GM12878 (cell line): ENCODE data around the gene AFAP1L2. TPM values are rescaled to one million over a fixed set of nuclear protein-coding genes. Genes with fewer than 3 reads are reported as not detected.

Experiments used
- ATAC-seq: fragments of 200-7000 bp; cut with Tn5 transposase; 3 replicates; pipeline ENCODE4 v1.9.1; 2020; ENCODE audit warnings: mild to moderate bottlenecking, moderate library complexity
- BruUV-seq: library from RNA; stranded (reverse); fragments of 400-500 nt; replicated peaks from 2 replicates; lab custom pipeline; 2021; lab: Mats Ljungman, UMichigan
- CTCF ChIA-PET: fragments of 300-600 bp; sonication (Branson Sonifier 250); formaldehyde crosslinking; extraction: SDS; loops from one replicate; lab custom pipeline; 2021; ENCODE audit warnings: inconsistent platforms; lab: Yijun Ruan, JAX
- POLR2A ChIA-PET: fragments of 350-600 bp; formaldehyde crosslinking; extraction: SDS; loops from one replicate; lab custom pipeline; 2021; ENCODE audit warnings: inconsistent platforms; lab: Charles Lee
- RAD21 ChIA-PET: fragments of 300-600 bp; sonication (Branson Sonifier 250); formaldehyde crosslinking; loops from one replicate; lab custom pipeline; 2023; ENCODE audit warnings: antibody characterized with exemption; ENCODE audit not compliant: unreplicated experiment; lab: Charles Lee
- SMC1A ChIA-PET: fragments of 300-600 bp; sonication (Branson Sonifier 250); formaldehyde crosslinking; loops from one replicate; lab custom pipeline; 2023; ENCODE audit not compliant: unreplicated experiment, uncharacterized antibody; lab: Charles Lee
- DNase-seq: peaks from one replicate; pipeline ENCODE4 v3.0.0-alpha.2; 2011; ENCODE audit warnings: low read depth, low spot score
- FAIRE-seq: peaks from 3 replicates; lab custom pipeline; 2011; peaks lifted over from hg19 to GRCh38; lab: Jason Lieb, UNC
- H2AFZ ChIP-seq: 2 replicates; pipeline ENCODE4 v1.6.0; 2011; ENCODE audit warnings: low read depth, low read length, control low read depth; ENCODE audit not compliant: control insufficient read depth
- H3K27ac ChIP-seq: 2 replicates; pipeline ENCODE4 v1.5.1; 2011; ENCODE audit warnings: control low read depth; ENCODE audit not compliant: control insufficient read depth, insufficient read depth
- H3K27me3 ChIP-seq, 2 experiments: replicated peaks in 1 of 2; 2 replicates each; pipeline versions ENCODE4 v1.6.0 to v1.6.1; 2011; ENCODE audit warnings: low read length in 1 of 2; ENCODE audit not compliant: control insufficient read depth in 2 of 2, insufficient read depth in 2 of 2
- H3K36me3 ChIP-seq, 2 experiments: 2 replicates each; pipeline ENCODE4 v1.5.1; 2011; ENCODE audit warnings: low read length in 1 of 2; ENCODE audit not compliant: control insufficient read depth in 2 of 2, insufficient read depth in 2 of 2
- H3K4me1 ChIP-seq: 2 replicates; pipeline ENCODE4 v1.6.1; 2011; ENCODE audit warnings: mild to moderate bottlenecking, low read length, moderate library complexity, mixed read lengths; ENCODE audit not compliant: control insufficient read depth, insufficient read depth
- H3K4me2 ChIP-seq: 2 replicates; pipeline ENCODE4 v1.6.0; 2011; ENCODE audit warnings: control low read depth; ENCODE audit not compliant: control insufficient read depth, insufficient read depth
- H3K4me3 ChIP-seq: fragments of 200-600 bp; sonication (generic); 2 replicates; pipeline ENCODE4 v1.5.1; 2016
- H3K79me2 ChIP-seq: 2 replicates; pipeline ENCODE4 v1.6.0; 2011; ENCODE audit warnings: low read length; ENCODE audit not compliant: control insufficient read depth, insufficient read depth
- H3K9ac ChIP-seq: 2 replicates; pipeline ENCODE4 v1.8.0; 2011; ENCODE audit warnings: low read length, control low read depth, mixed read lengths; ENCODE audit not compliant: control insufficient read depth, insufficient read depth
- H3K9me3 ChIP-seq: replicated peaks from 3 replicates; pipeline ENCODE4 v1.5.1; 2011; ENCODE audit warnings: mild to moderate bottlenecking, low read length; ENCODE audit not compliant: control insufficient read depth, insufficient read depth
- H4K20me1 ChIP-seq: 2 replicates; pipeline ENCODE4 v1.6.0; 2011; ENCODE audit not compliant: control insufficient read depth, insufficient read depth
- BRCA1 ChIP-seq: IDR thresholded peaks from 2 replicates; pipeline ENCODE4 v1.6.1; 2011; ENCODE audit warnings: low read depth, low read length, improper control_type of control experiment
- IKZF1 ChIP-seq: fragments of 450-650 bp; conservative IDR thresholded peaks from 2 replicates; pipeline ENCODE4 v1.6.1; 2017; ENCODE audit warnings: antibody characterized with exemption, mild to moderate bottlenecking
- NFYB ChIP-seq: IDR thresholded peaks from 2 replicates; pipeline ENCODE4 v1.6.1; 2011; ENCODE audit warnings: low read depth, mild to moderate bottlenecking, low read length, improper control_type of control experiment, moderate library complexity; ENCODE audit not compliant: insufficient read depth
- PAX5 ChIP-seq: IDR thresholded peaks from 2 replicates; pipeline ENCODE4 v1.6.1; 2011; ENCODE audit warnings: low read depth, low read length, borderline replicate concordance
- RAD21 ChIP-seq: IDR thresholded peaks from 2 replicates; pipeline ENCODE4 v1.6.1; 2011; ENCODE audit warnings: mild to moderate bottlenecking, low read depth, low read length, moderate library complexity; ENCODE audit not compliant: insufficient read depth
- SMC3 ChIP-seq: IDR thresholded peaks from 2 replicates; pipeline ENCODE4 v1.6.1; 2011; ENCODE audit warnings: low read length, improper control_type of control experiment, borderline replicate concordance
- SUZ12 ChIP-seq: fragments of 200-600 bp; sonication (generic); IDR thresholded peaks from one replicate; pipeline ENCODE4 v1.6.1; 2018; ENCODE audit warnings: antibody characterized with exemption, mild to moderate bottlenecking; ENCODE audit not compliant: unreplicated experiment
- ZSCAN29 ChIP-seq: fragments of 450-650 bp; IDR thresholded peaks from 2 replicates; pipeline ENCODE4 v1.6.1; 2017; ENCODE audit warnings: mild to moderate bottlenecking, moderate library complexity
- WGBS: methylation state at CpG from one replicate; pipeline ENCODE4 v1.1.6; 2016; ENCODE audit warnings: low lambda C conversion rate; ENCODE audit not compliant: insufficient replicate concordance, insufficient coverage; ENCODE audit errors: missing lambda C conversion rate; 5-methylcytosine and 5-hydroxymethylcytosine counted together
- in situ Hi-C: fragments of 300-500 bp; cut with MboI; formaldehyde crosslinking; loops from 9 replicates; pipeline ENCODE4 v1.14.3; 2018; ENCODE audit warnings: mixed read lengths
- intact Hi-C: fragments of 100-400 bp; cut with micrococcal nuclease; formaldehyde crosslinking; loops from one replicate; pipeline ENCODE4 v1.14.2; 2022; ENCODE audit not compliant: unreplicated experiment
- polyA plus RNA-seq, 11 experiments: library from polyadenylated mRNA; depleted of rRNA in 4 of 11; unstranded in 6 of 11; stranded (reverse) in 5 of 11; fragments of >200 nt; fragmentation: Nextera tagmentation in 4 of 11; fragmentation: Illumina TruSeq in 1 of 11; extraction: Ambion mirVana in 4 of 11; extraction: Trizol in 1 of 11; gene quantifications; 1 replicate in 1 of 11; 2 replicates in 10 of 11; pipeline versions ENCODE4 v1.2.1 to v1.2.3, GENCODE V29; 2011 to 2016; ENCODE audit warnings: inconsistent platforms in 2 of 11, missing spikeins in 2 of 11, low read depth in 1 of 11
- total RNA-seq, 4 experiments: library from RNA; depleted of rRNA in 3 of 4; stranded (reverse); fragments of >200 nt in 3 of 4; fragmentation: Illumina TruSeq in 1 of 4; extraction: Trizol in 1 of 4; gene quantifications; 2 replicates each; pipeline versions ENCODE4 v1.2.1 to v1.2.3, GENCODE V29; 2013 to 2021
- TF ChIP-seq, protein P1 (sequence below), 3 experiments: IDR thresholded peaks in 2 of 3; conservative IDR thresholded peaks in 1 of 3; 2 replicates each; pipeline ENCODE4 v1.5.1; 2011; ENCODE audit warnings: low read depth in 3 of 3, low read length in 3 of 3, mild to moderate bottlenecking in 3 of 3, control low read depth in 2 of 3, moderate library complexity in 2 of 3, inconsistent platforms in 1 of 3, mixed read lengths in 1 of 3; ENCODE audit not compliant: control insufficient read depth in 2 of 3, insufficient read depth in 1 of 3; ENCODE audit errors: extremely low read depth in 1 of 3

AFAP1L2 gene
- total and polyA plus RNA-seq, 10 of the 15 experiments (the other 5 are each of a cell fraction or from before 2014, with no cell fraction given), result 0.03 to 4.0 (median 0.34) TPM

DNA sequence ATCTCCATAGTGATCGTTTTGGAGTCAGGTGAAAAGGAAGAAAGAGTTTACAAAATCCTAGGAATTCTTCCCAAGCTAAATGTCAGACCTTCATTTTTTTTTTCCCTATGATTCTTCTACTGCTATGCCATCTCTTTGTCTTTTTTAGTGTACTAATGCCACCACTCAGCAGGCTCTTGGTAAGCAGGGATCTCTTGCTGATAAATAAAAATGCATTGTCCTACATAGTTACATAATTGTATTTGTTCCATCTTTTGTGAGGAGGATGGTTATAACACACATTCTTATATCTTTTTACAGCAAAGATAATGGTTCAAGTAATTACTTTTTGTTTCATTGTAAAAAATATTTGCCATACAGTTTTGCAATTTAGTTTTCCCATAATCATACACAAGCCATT is 36.8 kb upstream of the AFAP1L2 start (continued):
- TF ChIP-seq IKZF1 (no peak), NFYB (no peak), BRCA1 (no peak), ZSCAN29 (no peak), PAX5 (no peak)
- TF ChIP-seq, all 136 proteins: peak for 0

- no peaks in the 10 kb centered on the region for H3K36me3 ChIP-seq
- H3K4me3 ChIP-seq, result no peak overlapping the region
- H3K27ac ChIP-seq, result no peak overlapping the region
- no peaks in the 10 kb centered on the region; a peak in 1 of 4 replicates for H3K27me3 ChIP-seq
- intact Hi-C loops, result loop anchor here (1.0 kb wide), 1 partner anchor 133 kb away; no protein-coding TSS in a partner anchor
- H3K79me2 ChIP-seq, result no peaks in the 10 kb centered on the region
- ChIA-PET RAD21 (interaction anchor here (1.3 to 3.5 kb wide), 3 partner anchors 21 to 134 kb away, joined by 3 to 18 read pairs (median 12); no protein-coding TSS in a partner anchor), SMC1A (interaction anchor here (1.3 to 1.9 kb wide), 2 partner anchors 17 to 134 kb away, joined by 4 to 8 read pairs; no protein-coding TSS in a partner anchor), POLR2A (interaction anchor here (0.6 kb wide), 1 partner anchor 89 kb away, joined by 3 read pairs; no protein-coding TSS in a partner anchor), CTCF (interaction anchor here (0.5 to 7.9 kb wide), 13 partner anchors 10 to 637 kb away, joined by 3 to 58 read pairs (median 3); no protein-coding TSS in a partner anchor)
- TF ChIP-seq SMC3 (peak; percentile 41; the same call in 1 of the 2 replicates), SUZ12 (no peak), RAD21 (peak; percentile 49; the same call in 1 of the 2 replicates)
- TF ChIP-seq, protein P1, sequence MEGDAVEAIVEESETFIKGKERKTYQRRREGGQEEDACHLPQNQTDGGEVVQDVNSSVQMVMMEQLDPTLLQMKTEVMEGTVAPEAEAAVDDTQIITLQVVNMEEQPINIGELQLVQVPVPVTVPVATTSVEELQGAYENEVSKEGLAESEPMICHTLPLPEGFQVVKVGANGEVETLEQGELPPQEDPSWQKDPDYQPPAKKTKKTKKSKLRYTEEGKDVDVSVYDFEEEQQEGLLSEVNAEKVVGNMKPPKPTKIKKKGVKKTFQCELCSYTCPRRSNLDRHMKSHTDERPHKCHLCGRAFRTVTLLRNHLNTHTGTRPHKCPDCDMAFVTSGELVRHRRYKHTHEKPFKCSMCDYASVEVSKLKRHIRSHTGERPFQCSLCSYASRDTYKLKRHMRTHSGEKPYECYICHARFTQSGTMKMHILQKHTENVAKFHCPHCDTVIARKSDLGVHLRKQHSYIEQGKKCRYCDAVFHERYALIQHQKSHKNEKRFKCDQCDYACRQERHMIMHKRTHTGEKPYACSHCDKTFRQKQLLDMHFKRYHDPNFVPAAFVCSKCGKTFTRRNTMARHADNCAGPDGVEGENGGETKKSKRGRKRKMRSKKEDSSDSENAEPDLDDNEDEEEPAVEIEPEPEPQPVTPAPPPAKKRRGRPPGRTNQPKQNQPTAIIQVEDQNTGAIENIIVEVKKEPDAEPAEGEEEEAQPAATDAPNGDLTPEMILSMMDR (IDR thresholded peaks at IDR 0.05 in 2 of 3, conservative IDR thresholded peaks at IDR 0.05 in 1 of 3; ENCODE audit: control insufficient read depth in 2 of 3, extremely low read depth in 1 of 3, insufficient read depth in 1 of 3, low read depth in 3 of 3, low read length in 3 of 3), result peak; percentile 41 to 51 (median 44)
- no peak for DNase-seq
- no peak overlapping the region for H2AFZ ChIP-seq
- H3K4me1 ChIP-seq, result no peaks in the 10 kb centered on the region
- no TSS peak for BruUV-seq
- WGBS, result 64% methylated on average over 9 of the region's 9 CpGs
- in situ Hi-C loops, result loop anchor here (25.0 kb wide), 2 partner anchors 100 to 250 kb away; partner anchors contain the start of gene TDRD1
- FAIRE-seq, result peak; percentile 66
- no peak overlapping the region for H3K9ac ChIP-seq
- no peaks in the 10 kb centered on the region for H3K9me3 ChIP-seq
- no peak overlapping the region for H3K4me2 ChIP-seq
- peak; percentile 56 for ATAC-seq
- H4K20me1 ChIP-seq, result no peaks in the 10 kb centered on the region
Observed at GRCh38 chr10:114437473-114438292, 33.4 kb upstream of the AFAP1L2 start.
